ENCODE results near the gene ZNF484. TPM values are rescaled to one million over a fixed set of nuclear protein-coding genes. Genes with fewer than 3 reads are reported as not detected.
"Not testable (repeated sequence)": the region's sequence is repeated elsewhere in the genome, so short reads cannot be mapped to it uniquely, and the experiment has no call there.

ZNF484 gene
- polyA plus RNA-seq, 1 experiment, result 5.2 TPM

GRCh38 chr9:92864152-92864551 is 13.7 kb downstream of the ZNF484 start:
- H3K9me3 ChIP-seq (ENCODE audit: control insufficient read depth, insufficient read depth, low read length), result peaks cover 3% of the 10 kb centered on the region
- no peaks in the 10 kb centered on the region for H3K27me3 ChIP-seq (ENCODE audit: control insufficient read depth, insufficient read depth, low read length)
- DNase-seq (ENCODE audit: low read depth, low spot score), result no peak
- no peak overlapping the region for H3K4me3 ChIP-seq (ENCODE audit: low read depth, low read length)
- no peak for TF ChIP-seq CTCF (IDR thresholded peaks at IDR 0.05; ENCODE audit: low read depth, low read length)
- ChIA-PET POLR2A (no interaction called here), CTCF (no interaction called here)
- H3K27ac ChIP-seq (ENCODE audit: low read depth, low read length), result no peak overlapping the region

- H3K4me3 ChIP-seq (ENCODE audit: low read depth, low read length), result no peak overlapping the region
- CTCF ChIA-PET, result interaction anchor here (0.9 kb wide), 1 partner anchor 705 kb away, joined by 3 read pairs; no protein-coding TSS in a partner anchor
- POLR2A ChIA-PET, result no interaction called here
- H3K27me3 ChIP-seq (ENCODE audit: control insufficient read depth, insufficient read depth, low read length), result no peaks in the 10 kb centered on the region
- H3K9me3 ChIP-seq (ENCODE audit: control insufficient read depth, insufficient read depth, low read length), result no peaks in the 10 kb centered on the region
- no peak for TF ChIP-seq CTCF (IDR thresholded peaks at IDR 0.05; ENCODE audit: low read depth, low read length)
- DNase-seq (ENCODE audit: low read depth, low spot score), result no peak
- no peak overlapping the region for H3K27ac ChIP-seq (ENCODE audit: low read depth, low read length)
Observed at GRCh38 chr9:92860867-92861266, 17.0 kb downstream of the ZNF484 start.

GRCh38 chr9:92857236-92857635 is 20.6 kb downstream of the ZNF484 start:
- no peaks in the 10 kb centered on the region; the same call in 1 of the 2 replicates for H3K9me3 ChIP-seq (ENCODE audit: control insufficient read depth, insufficient read depth, low read length)
- no peak for TF ChIP-seq CTCF (IDR thresholded peaks at IDR 0.05; ENCODE audit: low read depth, low read length)
- CTCF ChIA-PET, result no interaction called here
- no peak overlapping the region for H3K27ac ChIP-seq (ENCODE audit: low read depth, low read length)
- POLR2A ChIA-PET, result no interaction called here
- H3K27me3 ChIP-seq (ENCODE audit: control insufficient read depth, insufficient read depth, low read length), result no peaks in the 10 kb centered on the region
- no peak for DNase-seq (ENCODE audit: low read depth, low spot score)
- no peak overlapping the region for H3K4me3 ChIP-seq (ENCODE audit: low read depth, low read length)

GRCh38 chr9:92853716-92854115 is 24.1 kb downstream of the ZNF484 start:
- H3K27ac ChIP-seq (ENCODE audit: low read depth, low read length), result no peak overlapping the region
- TF ChIP-seq CTCF (IDR thresholded peaks at IDR 0.05; ENCODE audit: low read depth, low read length), result no peak
- CTCF ChIA-PET, result no interaction called here
- no peak for DNase-seq (ENCODE audit: low read depth, low spot score)
- POLR2A ChIA-PET, result no interaction called here
- no peak overlapping the region for H3K4me3 ChIP-seq (ENCODE audit: low read depth, low read length)
- H3K27me3 ChIP-seq (ENCODE audit: control insufficient read depth, insufficient read depth, low read length), result no peaks in the 10 kb centered on the region
- H3K9me3 ChIP-seq (ENCODE audit: control insufficient read depth, insufficient read depth, low read length), result peaks cover 13% of the 10 kb centered on the region

- Histone ChIP-seq H3K9me3 (ENCODE audit: control insufficient read depth, insufficient read depth, low read length) (peaks cover 21% of the 10 kb centered on the region), H3K27ac (ENCODE audit: low read depth, low read length) (no peak overlapping the region), H3K27me3 (ENCODE audit: control insufficient read depth, insufficient read depth, low read length) (no peaks in the 10 kb centered on the region), H3K4me3 (ENCODE audit: low read depth, low read length) (no peak overlapping the region)
- ChIA-PET CTCF (no interaction called here), POLR2A (no interaction called here)
- no peak for TF ChIP-seq CTCF (IDR thresholded peaks at IDR 0.05; ENCODE audit: low read depth, low read length)
- no peak for DNase-seq (ENCODE audit: low read depth, low spot score)
Observed at GRCh38 chr9:92850898-92851297, 26.9 kb downstream of the ZNF484 start.

GRCh38 chr9:92848740-92849139 is 29.1 kb downstream of the ZNF484 start:
- H3K27ac ChIP-seq (ENCODE audit: low read depth, low read length); CTCF ChIA-PET; H3K4me3 ChIP-seq (ENCODE audit: low read depth, low read length); POLR2A ChIA-PET; H3K27me3 ChIP-seq (ENCODE audit: control insufficient read depth, insufficient read depth, low read length); DNase-seq (ENCODE audit: low read depth, low spot score): not testable (repeated sequence)
- H3K9me3 ChIP-seq (ENCODE audit: control insufficient read depth, insufficient read depth, low read length), result peaks cover 23% of the 10 kb centered on the region

All from AG04450 (cell line).